ENCODE results near the gene TIMM10B.
A peak's percentile ranks its signal among the peaks of the same experiment; 100 is the strongest.

The TIMM10B gene, protein sequence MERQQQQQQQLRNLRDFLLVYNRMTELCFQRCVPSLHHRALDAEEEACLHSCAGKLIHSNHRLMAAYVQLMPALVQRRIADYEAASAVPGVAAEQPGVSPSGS

DNA sequence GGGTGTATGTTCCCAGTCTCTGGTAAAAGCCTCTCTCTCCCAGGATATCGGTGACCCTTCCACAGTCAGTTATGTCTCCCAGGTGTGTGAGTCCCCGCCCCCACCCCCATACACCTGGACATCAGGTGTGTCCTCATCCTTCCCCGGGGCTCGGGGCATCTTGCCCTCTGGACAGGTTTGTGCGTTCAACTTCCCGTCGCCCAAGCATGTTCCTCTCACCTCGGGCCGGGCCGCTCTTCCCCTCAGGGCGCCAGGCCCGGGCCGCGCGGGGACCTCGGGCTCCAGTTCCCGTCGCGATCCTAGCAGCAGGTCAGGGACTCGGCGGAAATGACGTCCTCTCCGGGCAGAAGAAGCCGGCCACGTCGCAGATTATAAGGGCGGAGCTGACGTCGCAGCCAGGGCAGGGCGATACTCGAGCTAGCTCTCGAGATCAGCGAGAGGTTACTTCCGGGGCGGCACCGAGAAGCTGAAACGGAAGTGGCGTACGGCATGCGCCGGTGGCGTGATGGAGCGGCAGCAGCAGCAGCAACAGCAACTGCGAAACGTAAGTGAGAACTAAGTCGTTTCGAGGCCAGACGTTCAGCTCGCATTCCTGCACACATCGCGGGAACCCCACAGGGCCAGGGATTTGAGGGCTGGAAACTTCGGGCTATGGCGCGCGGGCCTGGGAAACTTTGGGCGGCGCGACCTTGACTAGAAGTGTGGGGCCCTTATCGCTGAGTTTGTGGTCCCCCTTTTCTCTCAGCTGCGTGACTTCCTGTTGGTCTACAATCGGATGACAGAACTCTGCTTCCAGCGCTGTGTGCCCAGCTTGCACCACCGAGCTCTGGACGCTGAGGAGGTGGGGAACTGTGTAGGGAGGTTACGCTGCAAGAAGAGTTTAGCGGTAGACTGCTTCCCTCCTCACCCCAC, at the start of gene TIMM10B, which contains the start of gene ARFIP2:
TSS of gene TIMM10B (plus strand) at position 490 of the 912 bp plus-strand sequence. CDS start at position 506, 16 bp downstream.
TSS of gene ARFIP2 (minus strand) at position 320 of the 912 bp plus-strand sequence. CDS start 910 bp downstream, outside the sequence.
- peak within 1 kb of the TSS; percentile 70 for H3K27ac ChIP-seq (ENCODE audit: low read depth, low read length)
- peaks cover 21% of the 10 kb centered on the region for H3K4me1 ChIP-seq (ENCODE audit: control insufficient read depth, low read length)
- H3K36me3 ChIP-seq (ENCODE audit: control insufficient read depth, low read length) = peaks cover 85% of the 10 kb centered on the region
- H3K79me2 ChIP-seq (ENCODE audit: control insufficient read depth, low read length) = peaks cover 59% of the 10 kb centered on the region
- peaks cover 17% of the 10 kb centered on the region for H4K20me1 ChIP-seq (ENCODE audit: control insufficient read depth, insufficient read depth, low read depth, low read length)
- peak within 1 kb of the TSS; percentile 98 for H3K4me2 ChIP-seq (ENCODE audit: low read length)
- peak within 1 kb of the TSS; percentile 90 for H3K4me3 ChIP-seq (ENCODE audit: low read length)
- H3K27me3 ChIP-seq (ENCODE audit: control insufficient read depth, low read length) = no peaks in the 10 kb centered on the region
- no peaks in the 10 kb centered on the region for H3F3A ChIP-seq (ENCODE audit: control insufficient read depth, insufficient read depth)
- no peaks in the 10 kb centered on the region for H3K9me2 ChIP-seq (replicated peaks; ENCODE audit: control insufficient read depth, low read length)
- no peaks in the 10 kb centered on the region for H3K9me3 ChIP-seq (ENCODE audit: control insufficient read depth, insufficient read depth, low read length)
- TF ChIP-seq, protein P1, sequence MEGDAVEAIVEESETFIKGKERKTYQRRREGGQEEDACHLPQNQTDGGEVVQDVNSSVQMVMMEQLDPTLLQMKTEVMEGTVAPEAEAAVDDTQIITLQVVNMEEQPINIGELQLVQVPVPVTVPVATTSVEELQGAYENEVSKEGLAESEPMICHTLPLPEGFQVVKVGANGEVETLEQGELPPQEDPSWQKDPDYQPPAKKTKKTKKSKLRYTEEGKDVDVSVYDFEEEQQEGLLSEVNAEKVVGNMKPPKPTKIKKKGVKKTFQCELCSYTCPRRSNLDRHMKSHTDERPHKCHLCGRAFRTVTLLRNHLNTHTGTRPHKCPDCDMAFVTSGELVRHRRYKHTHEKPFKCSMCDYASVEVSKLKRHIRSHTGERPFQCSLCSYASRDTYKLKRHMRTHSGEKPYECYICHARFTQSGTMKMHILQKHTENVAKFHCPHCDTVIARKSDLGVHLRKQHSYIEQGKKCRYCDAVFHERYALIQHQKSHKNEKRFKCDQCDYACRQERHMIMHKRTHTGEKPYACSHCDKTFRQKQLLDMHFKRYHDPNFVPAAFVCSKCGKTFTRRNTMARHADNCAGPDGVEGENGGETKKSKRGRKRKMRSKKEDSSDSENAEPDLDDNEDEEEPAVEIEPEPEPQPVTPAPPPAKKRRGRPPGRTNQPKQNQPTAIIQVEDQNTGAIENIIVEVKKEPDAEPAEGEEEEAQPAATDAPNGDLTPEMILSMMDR (IDR thresholded peaks at IDR 0.05; ENCODE audit: low read depth, low read length, poor library complexity, severe bottlenecking) = no peak
- TF ChIP-seq EZH2phosphoT487 (IDR thresholded peaks at IDR 0.05; ENCODE audit: borderline replicate concordance, low read length) = no peak

DNA sequence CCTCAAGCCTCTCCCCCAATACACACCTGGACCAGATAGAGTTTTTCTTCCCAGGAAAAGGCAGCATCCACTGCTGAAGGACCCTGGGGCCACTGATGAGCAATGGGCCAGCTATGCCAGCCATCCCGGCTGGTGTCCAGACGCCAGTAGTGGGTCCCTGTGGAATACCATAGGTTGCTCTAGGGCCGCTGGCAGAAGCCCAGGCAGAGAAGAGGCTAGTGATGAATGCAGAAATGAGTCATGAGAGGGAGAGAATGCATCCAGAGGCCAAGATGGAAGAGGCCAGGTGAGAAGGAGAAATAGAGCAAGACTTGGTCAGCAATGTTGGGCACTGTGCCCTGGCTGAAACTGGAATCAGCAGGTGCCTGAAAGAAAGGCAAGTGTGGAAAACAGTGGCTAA, 49.4 kb upstream of the TIMM10B start:
- Histone ChIP-seq H3K36me3 (ENCODE audit: control insufficient read depth, low read length) (no peaks in the 10 kb centered on the region), H3K4me3 (ENCODE audit: low read length) (no peak overlapping the region), H3K27ac (ENCODE audit: low read depth, low read length) (no peak overlapping the region), H3K79me2 (ENCODE audit: control insufficient read depth, low read length) (no peaks in the 10 kb centered on the region), H4K20me1 (ENCODE audit: control insufficient read depth, insufficient read depth, low read depth, low read length) (no peaks in the 10 kb centered on the region), H3K27me3 (ENCODE audit: control insufficient read depth, low read length) (peaks cover 6% of the 10 kb centered on the region), H3K9me3 (ENCODE audit: control insufficient read depth, insufficient read depth, low read length) (no peaks in the 10 kb centered on the region), H3K9me2 (replicated peaks; ENCODE audit: control insufficient read depth, low read length) (no peaks in the 10 kb centered on the region), H3F3A (ENCODE audit: control insufficient read depth, insufficient read depth) (no peaks in the 10 kb centered on the region), H3K4me1 (ENCODE audit: control insufficient read depth, low read length) (peaks cover 25% of the 10 kb centered on the region), H3K4me2 (ENCODE audit: low read length) (no peak overlapping the region)
- TF ChIP-seq, protein P1 (IDR thresholded peaks at IDR 0.05; ENCODE audit: low read depth, low read length, poor library complexity, severe bottlenecking) = no peak
- no peak for TF ChIP-seq EZH2phosphoT487 (IDR thresholded peaks at IDR 0.05; ENCODE audit: borderline replicate concordance, low read length)

DNA sequence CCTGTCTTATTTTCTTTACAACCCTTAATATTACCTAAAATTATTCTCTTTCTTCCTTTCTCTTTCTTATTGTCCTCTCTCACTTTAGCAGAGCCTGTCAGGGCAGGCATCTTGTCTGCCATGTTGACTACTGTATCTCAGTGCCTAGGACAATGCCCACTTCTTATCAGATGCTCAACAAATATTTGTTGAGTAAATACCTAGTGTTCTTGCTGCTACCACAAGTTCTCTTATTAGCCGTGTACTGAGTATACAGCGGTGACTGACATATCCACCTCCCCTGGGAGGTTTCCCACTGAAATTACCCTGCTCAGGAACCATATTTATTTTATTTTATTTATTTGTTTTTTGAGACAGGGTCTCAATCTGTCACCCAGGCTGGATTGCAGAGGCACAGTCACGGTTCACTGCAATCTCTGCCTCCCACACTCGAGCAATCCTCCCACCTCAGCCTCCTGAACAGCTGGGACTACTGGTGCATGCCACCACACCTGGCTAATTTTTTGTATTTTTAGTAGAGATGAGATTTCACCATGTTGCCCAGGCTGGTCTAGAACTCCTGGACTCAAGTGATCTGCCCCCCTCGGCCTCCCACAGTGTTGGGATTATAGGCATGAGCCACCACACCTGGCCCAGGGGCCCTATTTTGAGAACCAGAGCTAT, 47.2 kb upstream of the TIMM10B start:
- H3F3A ChIP-seq (ENCODE audit: control insufficient read depth, insufficient read depth) = no peaks in the 10 kb centered on the region
- H3K4me2 ChIP-seq (ENCODE audit: low read length) = peak overlapping the region; percentile 2; the same call in 1 of the 2 replicates
- no peak overlapping the region for H3K27ac ChIP-seq (ENCODE audit: low read depth, low read length)
- no peaks in the 10 kb centered on the region for H4K20me1 ChIP-seq (ENCODE audit: control insufficient read depth, insufficient read depth, low read depth, low read length)
- no peaks in the 10 kb centered on the region for H3K9me3 ChIP-seq (ENCODE audit: control insufficient read depth, insufficient read depth, low read length)
- no peak overlapping the region for H3K4me3 ChIP-seq (ENCODE audit: low read length)
- no peaks in the 10 kb centered on the region for H3K36me3 ChIP-seq (ENCODE audit: control insufficient read depth, low read length)
- TF ChIP-seq, protein P1 (IDR thresholded peaks at IDR 0.05; ENCODE audit: low read depth, low read length, poor library complexity, severe bottlenecking) = no peak
- TF ChIP-seq EZH2phosphoT487 (IDR thresholded peaks at IDR 0.05; ENCODE audit: borderline replicate concordance, low read length) = no peak
- H3K27me3 ChIP-seq (ENCODE audit: control insufficient read depth, low read length) = peaks cover 2% of the 10 kb centered on the region
- no peaks in the 10 kb centered on the region for H3K79me2 ChIP-seq (ENCODE audit: control insufficient read depth, low read length)
- H3K4me1 ChIP-seq (ENCODE audit: control insufficient read depth, low read length) = peaks cover 38% of the 10 kb centered on the region
- H3K9me2 ChIP-seq (replicated peaks; ENCODE audit: control insufficient read depth, low read length) = no peaks in the 10 kb centered on the region
